Brain microvascular endothelial cell (primary cell): ENCODE data around the gene HSPBAP1.

Source experiments
- DNase-seq: peaks from one replicate; pipeline ENCODE4 v3.0.0-alpha.2; 2020
- H3K27ac ChIP-seq: fragments of 250-450 bp; sonication (Bioruptor Pico); 2 replicates; pipeline ENCODE4 v1.5.1; 2020; ENCODE audit warnings: mild to moderate bottlenecking, moderate library complexity
- H3K27me3 ChIP-seq: fragments of 250-450 bp; sonication (Bioruptor Pico); replicated peaks from 2 replicates; pipeline ENCODE4 v1.5.1; 2020; ENCODE audit warnings: mild to moderate bottlenecking
- H3K36me3 ChIP-seq: fragments of 250-450 bp; sonication (Bioruptor Pico); replicated peaks from 2 replicates; pipeline ENCODE4 v1.5.1; 2020; ENCODE audit warnings: mild to moderate bottlenecking
- H3K4me3 ChIP-seq: 2 replicates; pipeline ENCODE4 v1.5.1; 2011; ENCODE audit warnings: low read depth, mild to moderate bottlenecking, control low read depth, low read length, moderate library complexity
- in situ Hi-C: cut with HindIII; loops from 2 replicates; pipeline ENCODE4 v1.10.0; 2017; ENCODE audit warnings: low sequenced_read_pairs, low pct_ligation_motif_present
- TF ChIP-seq, protein P1 (sequence below): IDR thresholded peaks from 2 replicates; pipeline ENCODE4 v1.5.1; 2011; ENCODE audit warnings: low read depth, mild to moderate bottlenecking, moderate library complexity, low read length, control low read depth, inconsistent platforms; ENCODE audit errors: missing control alignments

HSPBAP1 gene

DNA sequence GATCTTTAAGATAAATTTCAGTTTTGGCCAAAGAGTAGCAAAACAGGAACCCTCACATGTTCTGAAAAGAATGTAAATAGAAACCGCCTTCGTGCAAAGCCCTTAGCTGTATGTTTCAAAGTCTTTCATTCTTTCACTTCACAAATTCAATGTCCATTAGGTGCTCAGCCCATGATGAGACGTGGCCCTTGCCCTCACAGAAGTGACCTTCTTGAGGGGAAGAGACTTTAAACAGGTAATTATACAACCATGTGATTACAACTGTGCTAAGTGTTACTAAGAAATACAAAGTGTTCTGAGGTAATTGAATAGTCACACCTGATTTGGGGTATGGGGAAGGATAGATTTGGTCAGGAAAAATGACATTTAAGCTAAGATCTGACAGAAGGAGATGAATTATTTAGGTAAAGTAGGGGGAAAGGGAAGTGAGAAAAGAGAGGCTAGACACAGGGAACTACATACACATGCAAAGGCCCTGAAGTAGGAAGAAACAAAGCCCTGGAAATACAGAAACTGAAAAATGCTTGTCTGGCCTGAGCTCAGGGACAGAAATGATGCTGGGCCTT lies 19.6 kb downstream of the HSPBAP1 start:
- DNase-seq, result no peak

DNA sequence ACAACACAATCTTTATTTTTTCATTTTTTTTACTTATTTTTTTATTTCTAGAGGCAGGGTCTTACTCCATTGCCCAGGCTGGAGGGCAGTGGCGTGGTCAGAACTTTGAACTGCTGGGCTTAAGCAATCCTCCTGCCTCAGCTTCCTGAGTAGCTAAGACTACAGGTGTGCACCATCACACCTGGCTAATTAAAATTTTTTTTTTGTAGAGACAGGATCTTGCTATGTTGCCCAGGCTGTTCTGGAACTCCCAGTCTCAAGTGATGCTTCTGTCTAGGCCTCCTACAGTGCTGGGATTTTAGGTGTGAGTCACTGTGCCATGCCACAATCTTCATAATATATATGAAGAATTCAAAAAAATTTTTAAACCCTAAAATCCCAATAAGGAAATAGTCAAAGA lies 20.8 kb downstream of the HSPBAP1 start:
- TF ChIP-seq, protein P1, sequence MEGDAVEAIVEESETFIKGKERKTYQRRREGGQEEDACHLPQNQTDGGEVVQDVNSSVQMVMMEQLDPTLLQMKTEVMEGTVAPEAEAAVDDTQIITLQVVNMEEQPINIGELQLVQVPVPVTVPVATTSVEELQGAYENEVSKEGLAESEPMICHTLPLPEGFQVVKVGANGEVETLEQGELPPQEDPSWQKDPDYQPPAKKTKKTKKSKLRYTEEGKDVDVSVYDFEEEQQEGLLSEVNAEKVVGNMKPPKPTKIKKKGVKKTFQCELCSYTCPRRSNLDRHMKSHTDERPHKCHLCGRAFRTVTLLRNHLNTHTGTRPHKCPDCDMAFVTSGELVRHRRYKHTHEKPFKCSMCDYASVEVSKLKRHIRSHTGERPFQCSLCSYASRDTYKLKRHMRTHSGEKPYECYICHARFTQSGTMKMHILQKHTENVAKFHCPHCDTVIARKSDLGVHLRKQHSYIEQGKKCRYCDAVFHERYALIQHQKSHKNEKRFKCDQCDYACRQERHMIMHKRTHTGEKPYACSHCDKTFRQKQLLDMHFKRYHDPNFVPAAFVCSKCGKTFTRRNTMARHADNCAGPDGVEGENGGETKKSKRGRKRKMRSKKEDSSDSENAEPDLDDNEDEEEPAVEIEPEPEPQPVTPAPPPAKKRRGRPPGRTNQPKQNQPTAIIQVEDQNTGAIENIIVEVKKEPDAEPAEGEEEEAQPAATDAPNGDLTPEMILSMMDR, result no peak

More for the DNA sequence above, 19.6 kb downstream of the HSPBAP1 start:
- TF ChIP-seq, protein P1, result no peak
- in situ Hi-C loops, result no loop called here
- H3K27me3 ChIP-seq, result no peaks in the 10 kb centered on the region
- H3K4me3 ChIP-seq, result no peak overlapping the region
- no peak overlapping the region for H3K27ac ChIP-seq
- H3K36me3 ChIP-seq, result no peaks in the 10 kb centered on the region

DNA sequence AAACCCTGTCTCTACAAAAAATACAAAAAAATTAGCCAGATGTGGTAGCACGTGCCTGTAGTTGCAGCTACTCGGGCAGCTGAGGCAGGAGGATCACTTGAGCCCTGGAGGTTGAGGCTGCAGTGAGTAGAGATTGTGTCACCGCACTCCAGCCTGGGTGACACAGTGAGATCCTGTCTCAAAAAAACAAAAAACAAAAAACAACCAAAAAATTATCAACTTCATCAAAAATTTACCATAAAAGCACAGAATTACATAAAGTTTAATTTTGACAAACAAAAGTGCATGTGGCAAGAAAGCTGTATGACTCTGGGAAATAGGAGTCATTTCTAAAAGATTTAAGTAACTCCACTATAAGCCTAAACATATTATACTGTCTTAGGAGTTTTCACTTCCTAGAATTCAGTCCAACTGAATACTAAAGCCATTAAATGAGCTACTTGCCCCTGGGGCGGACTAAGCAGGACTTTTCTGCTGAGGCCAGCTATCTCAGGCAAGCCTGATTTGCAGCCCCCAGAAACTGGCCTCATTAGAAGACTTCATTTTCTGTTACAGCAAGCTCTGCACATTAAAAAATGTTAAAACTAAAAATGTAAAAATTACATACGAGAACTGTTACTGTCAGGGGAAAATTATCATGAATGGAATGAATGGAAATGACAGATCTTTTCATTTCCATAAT lies 23.0 kb downstream of the HSPBAP1 start:
- TF ChIP-seq, protein P1, result no peak
- in situ Hi-C loops, result no loop called here
- H3K27ac ChIP-seq, result no peak overlapping the region
- H3K27me3 ChIP-seq, result no peaks in the 10 kb centered on the region
- no peak overlapping the region for H3K4me3 ChIP-seq
- H3K36me3 ChIP-seq, result no peaks in the 10 kb centered on the region
- no peak for DNase-seq

More for the DNA sequence above, 20.8 kb downstream of the HSPBAP1 start:
- Histone ChIP-seq H3K27me3 (no peaks in the 10 kb centered on the region), H3K27ac (no peak overlapping the region), H3K36me3 (no peaks in the 10 kb centered on the region), H3K4me3 (no peak overlapping the region)
- no peak for DNase-seq
- in situ Hi-C loops, result no loop called here

DNA sequence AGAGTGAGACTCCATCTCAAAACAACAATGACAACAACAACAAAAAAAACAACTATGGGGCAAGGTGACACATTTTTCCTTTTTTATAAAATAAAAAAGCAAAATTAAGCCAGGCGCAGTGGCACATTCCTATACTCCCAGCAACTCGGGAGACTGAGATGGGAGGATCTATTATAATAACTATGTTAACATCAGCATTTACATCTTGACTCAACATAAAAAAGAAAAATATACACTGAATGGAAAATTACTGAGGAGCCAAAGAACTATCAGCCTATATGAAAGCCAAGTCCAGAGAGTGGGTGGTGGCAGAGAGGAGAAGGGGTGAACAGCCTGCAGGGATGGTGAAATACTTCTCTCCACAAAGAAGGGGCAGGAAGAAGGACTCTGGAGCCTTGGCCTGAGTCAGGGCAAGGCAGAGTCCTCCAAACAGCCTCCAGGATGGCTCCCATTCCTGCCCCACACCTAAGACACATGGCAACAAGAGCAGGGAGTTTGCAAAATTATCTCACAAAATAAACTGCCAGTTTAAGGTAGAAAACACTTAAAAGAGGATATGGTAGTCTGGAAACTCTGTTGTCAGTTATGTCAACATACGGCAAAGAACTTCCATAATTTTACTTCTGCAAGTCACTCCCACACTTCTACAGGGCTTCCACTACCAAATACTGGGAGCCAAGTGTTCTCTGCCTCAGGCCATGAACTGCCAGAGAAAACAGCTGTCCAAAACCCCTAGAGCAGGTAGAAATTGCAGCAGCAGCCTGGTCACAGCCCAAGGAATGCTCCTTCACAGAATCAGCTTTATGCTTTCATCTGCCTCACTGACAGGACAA lies 25.9 kb downstream of the HSPBAP1 start:
- Histone ChIP-seq H3K4me3 (no peak overlapping the region), H3K36me3 (no peaks in the 10 kb centered on the region), H3K27me3 (no peaks in the 10 kb centered on the region), H3K27ac (no peak overlapping the region)
- no peak for DNase-seq
- TF ChIP-seq, protein P1, result no peak
- in situ Hi-C loops, result no loop called here

DNA sequence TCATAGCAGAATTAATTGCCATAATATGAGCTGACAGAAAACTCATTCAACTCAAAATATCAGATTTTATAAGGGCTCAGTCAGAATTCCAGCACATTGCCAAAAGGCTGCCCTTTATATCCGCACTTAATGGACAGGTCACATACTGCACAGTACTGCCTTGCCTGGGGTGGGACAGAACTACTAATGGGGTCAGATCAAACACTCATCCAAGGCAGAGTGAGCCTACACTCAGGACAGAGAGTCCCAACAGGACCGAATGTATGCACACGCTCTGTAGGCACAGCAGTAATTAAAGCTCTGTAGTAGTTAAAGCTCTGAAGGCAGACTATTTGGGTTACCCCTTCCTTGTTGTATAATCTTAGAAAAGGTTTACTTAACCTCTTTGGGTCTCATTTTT lies 27.2 kb downstream of the HSPBAP1 start:
- H3K36me3 ChIP-seq, result no peaks in the 10 kb centered on the region
- H3K4me3 ChIP-seq, result no peak overlapping the region
- TF ChIP-seq, protein P1, result no peak
- no peak overlapping the region for H3K27ac ChIP-seq
- no peak for DNase-seq
- H3K27me3 ChIP-seq, result no peaks in the 10 kb centered on the region
- in situ Hi-C loops, result no loop called here
